Effector memory CD8-positive, alpha-beta T cell (primary cell): ENCODE data around the gene SAMD4A.
A peak's percentile ranks its signal among the peaks of the same experiment; 100 is the strongest.

Experiments used
- ATAC-seq: fragments of 150-1000 bp; cut with Tn5 transposase; replicated peaks from 2 replicates; pipeline ENCODE4 v1.10.0; 2021; ENCODE audit warnings: mild to moderate bottlenecking, moderate library complexity
- DNase-seq, 3 experiments: peaks; one replicate each; pipeline ENCODE4 v3.0.0; 2021
- H3K27ac Mint-ChIP-seq, 2 donors: one replicate each; pipeline ENCODE4 v1.8.0; 2022; ENCODE audit warnings: mild to moderate bottlenecking in 2 of 2, mixed read lengths in 2 of 2, moderate library complexity in 2 of 2
- H3K27me3 Mint-ChIP-seq, 2 donors: one replicate each; pipeline ENCODE4 v1.8.0; 2022; ENCODE audit warnings: mixed read lengths in 2 of 2
- H3K36me3 Mint-ChIP-seq: one replicate; pipeline ENCODE4 v1.8.0; 2022; ENCODE audit warnings: mild to moderate bottlenecking, moderate library complexity, mixed read lengths; ENCODE audit not compliant: insufficient read depth
- H3K4me1 Mint-ChIP-seq, 2 donors: one replicate each; pipeline ENCODE4 v1.8.0; 2022; ENCODE audit warnings: low read depth in 2 of 2, mixed read lengths in 2 of 2
- H3K4me3 Mint-ChIP-seq, 2 donors: one replicate each; pipeline ENCODE4 v1.8.0; 2022; ENCODE audit warnings: mild to moderate bottlenecking in 2 of 2, mixed read lengths in 2 of 2, moderate library complexity in 2 of 2
- H3K9me3 Mint-ChIP-seq, 2 donors: one replicate each; pipeline ENCODE4 v1.8.0; 2022; ENCODE audit warnings: mixed read lengths in 2 of 2

Gene SAMD4A

DNA sequence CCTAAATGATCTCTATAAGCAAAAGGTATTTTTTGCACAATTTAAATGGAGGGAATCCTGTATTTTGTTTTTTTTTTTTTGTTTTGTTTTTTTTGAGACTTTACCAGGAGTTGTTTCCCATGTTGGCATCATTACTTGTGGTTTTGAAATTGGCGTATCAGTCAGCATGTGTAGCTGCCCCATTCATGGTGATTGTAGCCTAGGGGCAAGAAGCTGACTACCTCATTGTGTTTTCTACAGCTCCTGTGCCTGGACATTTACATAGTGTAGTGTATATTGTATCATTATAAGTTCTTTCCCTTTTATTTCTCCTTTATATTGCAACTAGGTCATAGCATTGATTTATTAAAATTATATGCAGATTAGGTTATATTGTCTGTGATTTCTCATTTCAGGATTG, 24.5 kb downstream of the SAMD4A start:
- H3K9me3 Mint-ChIP-seq = no peaks in the 10 kb centered on the region
- H3K27me3 Mint-ChIP-seq = peaks cover 90 to 93% of the 10 kb centered on the region in 2 donors
- no peak overlapping the region for H3K27ac Mint-ChIP-seq
- H3K36me3 Mint-ChIP-seq = no peaks in the 10 kb centered on the region
- ATAC-seq (no peak), DNase-seq (no peak)
- no peak overlapping the region for H3K4me3 Mint-ChIP-seq
- H3K4me1 Mint-ChIP-seq = no peaks in the 10 kb centered on the region

DNA sequence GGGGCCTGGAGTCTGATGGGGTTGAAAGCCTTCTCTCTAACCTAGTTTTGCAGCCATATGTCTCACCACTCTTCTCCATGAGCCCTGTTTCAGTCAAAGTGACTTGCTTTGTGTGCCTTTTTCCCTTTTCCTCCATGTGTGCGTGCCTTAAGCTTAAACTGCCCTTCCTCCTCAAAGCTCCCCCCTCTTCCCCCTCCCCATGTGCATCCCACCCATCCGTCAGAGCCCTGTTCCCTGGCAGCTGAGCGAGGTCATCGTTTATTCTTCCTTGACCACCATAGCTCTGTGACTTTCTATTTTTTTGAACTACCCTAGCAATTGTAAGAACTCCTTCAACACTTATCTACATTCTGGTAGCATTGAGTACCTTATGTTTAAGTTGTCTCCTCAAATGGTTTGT, 24.9 kb downstream of the SAMD4A start:
- ATAC-seq (no peak), DNase-seq (no peak)
- no peaks in the 10 kb centered on the region for H3K36me3 Mint-ChIP-seq
- H3K4me3 Mint-ChIP-seq = no peak overlapping the region
- peaks cover 90 to 93% of the 10 kb centered on the region in 2 donors for H3K27me3 Mint-ChIP-seq
- no peaks in the 10 kb centered on the region for H3K4me1 Mint-ChIP-seq
- H3K27ac Mint-ChIP-seq = no peak overlapping the region
- H3K9me3 Mint-ChIP-seq = no peaks in the 10 kb centered on the region

DNA sequence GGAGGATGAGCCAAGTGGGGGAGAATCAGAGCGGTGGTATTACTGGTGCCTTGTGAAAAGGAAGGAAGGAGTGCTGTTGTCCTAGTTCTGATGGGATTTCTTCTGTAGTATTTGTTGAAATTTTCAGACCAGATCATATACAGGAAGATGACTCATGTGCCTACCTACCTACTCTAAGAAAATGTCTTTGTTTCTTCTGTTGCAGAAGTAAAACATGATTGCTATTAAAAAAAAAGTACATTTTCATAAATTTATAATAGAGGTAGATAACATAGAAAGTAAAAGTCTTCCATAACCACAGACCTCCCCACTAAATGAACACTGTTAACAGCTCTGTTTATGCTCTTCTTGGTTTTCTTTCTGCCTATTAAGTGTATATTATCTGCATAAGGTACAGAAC, 26.9 kb downstream of the SAMD4A start:
- ATAC-seq = no peak
- Mint-ChIP-seq H3K27ac (peak overlapping the region in 1 of 2 donors; percentile 38), H3K9me3 (no peaks in the 10 kb centered on the region), H3K27me3 (peaks cover 81 to 89% of the 10 kb centered on the region in 2 donors), H3K4me3 (no peak overlapping the region), H3K36me3 (no peaks in the 10 kb centered on the region), H3K4me1 (no peaks in the 10 kb centered on the region)
- no peak for DNase-seq

DNA sequence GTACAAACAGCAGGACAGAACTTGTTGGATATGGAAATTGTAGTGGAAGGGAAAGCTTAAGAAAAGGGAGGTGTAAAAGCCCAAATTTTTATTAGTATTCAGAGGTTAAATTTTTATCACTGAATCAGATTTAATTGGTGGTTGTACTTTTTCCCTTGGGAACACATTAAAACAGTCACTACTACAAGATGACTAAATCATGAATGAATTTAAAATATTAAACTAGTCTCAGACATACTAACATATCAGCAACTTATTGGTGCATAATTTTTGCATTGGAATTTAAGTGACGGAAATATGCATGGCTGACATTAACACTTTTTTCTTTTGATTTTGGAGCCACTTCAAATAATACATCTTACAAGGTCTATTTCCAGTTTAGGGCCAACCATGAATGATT, 27.6 kb downstream of the SAMD4A start:
- DNase-seq (no peak), ATAC-seq (no peak)
- Mint-ChIP-seq H3K27ac (peak overlapping the region in 1 of 2 donors; percentile 38), H3K27me3 (peaks cover 81 to 90% of the 10 kb centered on the region in 2 donors), H3K9me3 (no peaks in the 10 kb centered on the region), H3K4me3 (no peak overlapping the region), H3K4me1 (no peaks in the 10 kb centered on the region), H3K36me3 (no peaks in the 10 kb centered on the region)

DNA sequence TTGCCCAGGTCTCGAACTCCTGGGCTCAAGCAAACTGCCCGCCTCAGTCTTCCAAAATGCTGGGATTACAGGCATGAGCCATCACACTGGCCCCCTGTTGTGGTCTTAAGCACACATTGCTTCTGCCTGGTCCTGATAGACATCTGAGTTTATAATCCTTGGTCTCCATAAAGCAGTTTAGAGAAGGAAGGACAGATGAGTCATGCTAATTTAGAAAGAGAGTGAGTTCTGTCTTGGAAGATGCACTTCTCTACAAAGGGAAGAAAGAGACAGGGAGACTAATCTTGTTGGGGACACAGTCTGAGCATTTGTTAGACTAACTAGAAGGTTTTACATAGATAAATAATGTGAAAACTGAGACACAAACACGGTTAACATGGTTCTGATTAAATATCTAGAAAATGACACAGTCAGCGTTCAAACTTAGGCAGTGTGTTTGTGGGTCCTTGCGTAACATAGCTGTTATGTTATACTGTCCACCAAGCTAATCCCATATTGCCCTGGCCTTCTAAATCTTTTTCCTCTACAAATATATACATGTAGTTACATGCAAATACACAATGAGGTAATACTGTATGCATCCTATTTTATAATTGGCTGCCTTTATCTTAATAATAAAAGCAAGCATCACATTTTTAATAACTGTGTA, 31.0 kb downstream of the SAMD4A start:
- ATAC-seq (no peak), DNase-seq (no peak)
- H3K36me3 Mint-ChIP-seq = no peaks in the 10 kb centered on the region
- H3K27ac Mint-ChIP-seq = no peak overlapping the region
- no peaks in the 10 kb centered on the region for H3K4me1 Mint-ChIP-seq
- H3K27me3 Mint-ChIP-seq = peaks cover 70 to 82% of the 10 kb centered on the region in 2 donors
- H3K9me3 Mint-ChIP-seq = no peaks in the 10 kb centered on the region
- no peak overlapping the region for H3K4me3 Mint-ChIP-seq

- Mint-ChIP-seq H3K9me3 (no peaks in the 10 kb centered on the region), H3K27ac (no peak overlapping the region), H3K4me1 (no peaks in the 10 kb centered on the region), H3K4me3 (no peak overlapping the region), H3K36me3 (no peaks in the 10 kb centered on the region), H3K27me3 (peaks cover 55 to 62% of the 10 kb centered on the region in 2 donors)
- no peak for ATAC-seq
- no peak for DNase-seq
These were observed 33.2 kb downstream of the SAMD4A start for GRCh38 chr14:54599966-54600716.

GRCh38 chr14:54600717-54601109, 33.8 kb downstream of the SAMD4A start:
- H3K4me1 Mint-ChIP-seq = no peaks in the 10 kb centered on the region
- H3K4me3 Mint-ChIP-seq = no peak overlapping the region
- H3K27me3 Mint-ChIP-seq = peaks cover 52 to 57% of the 10 kb centered on the region in 2 donors
- H3K27ac Mint-ChIP-seq = no peak overlapping the region
- H3K9me3 Mint-ChIP-seq = no peaks in the 10 kb centered on the region
- no peaks in the 10 kb centered on the region for H3K36me3 Mint-ChIP-seq
- ATAC-seq (no peak), DNase-seq (no peak)

DNA sequence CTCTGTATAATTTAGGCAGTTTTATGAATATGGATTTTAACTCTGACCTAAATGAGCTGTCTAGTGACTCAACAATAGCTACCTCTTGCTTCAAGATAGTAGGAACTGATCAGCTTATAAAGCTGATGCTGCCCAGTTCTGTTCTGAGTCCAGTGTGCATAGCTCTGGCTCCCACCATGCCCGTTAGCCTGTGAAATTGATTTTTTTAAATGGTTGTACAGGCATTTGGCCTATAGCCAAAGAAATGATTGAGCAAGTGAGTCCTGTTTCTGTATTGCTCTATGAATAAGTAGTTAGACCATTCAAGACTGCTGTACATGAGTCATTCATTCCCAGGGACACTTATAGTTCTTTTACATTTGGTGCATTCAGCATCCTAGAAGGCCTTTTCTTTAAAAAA, 36.4 kb downstream of the SAMD4A start:
- H3K4me1 Mint-ChIP-seq = no peaks in the 10 kb centered on the region
- ATAC-seq (no peak), DNase-seq (no peak)
- H3K27ac Mint-ChIP-seq = no peak overlapping the region
- peaks cover 3% of the 10 kb centered on the region for H3K36me3 Mint-ChIP-seq
- H3K9me3 Mint-ChIP-seq = no peaks in the 10 kb centered on the region
- H3K4me3 Mint-ChIP-seq = no peak overlapping the region
- peaks cover 46 to 51% of the 10 kb centered on the region in 2 donors for H3K27me3 Mint-ChIP-seq

GRCh38 chr14:54606178-54606577, 39.2 kb downstream of the SAMD4A start:
- Mint-ChIP-seq H3K36me3 (peaks cover 3% of the 10 kb centered on the region), H3K27me3 (peaks cover 35 to 37% of the 10 kb centered on the region in 2 donors), H3K9me3 (no peaks in the 10 kb centered on the region), H3K4me3 (no peak overlapping the region), H3K27ac (no peak overlapping the region), H3K4me1 (no peaks in the 10 kb centered on the region)
- ATAC-seq = peak; percentile 84
- peak in 2 of 3 experiments; percentile 3 to 11 for DNase-seq

GRCh38 chr14:54606631-54607133, 39.8 kb downstream of the SAMD4A start:
- Mint-ChIP-seq H3K4me1 (no peaks in the 10 kb centered on the region), H3K27me3 (peaks cover 30 to 32% of the 10 kb centered on the region in 2 donors), H3K27ac (peak overlapping the region in 1 of 2 donors; percentile 6), H3K9me3 (no peaks in the 10 kb centered on the region), H3K36me3 (peaks cover 3% of the 10 kb centered on the region), H3K4me3 (no peak overlapping the region)
- no peak for ATAC-seq
- no peak for DNase-seq

DNA sequence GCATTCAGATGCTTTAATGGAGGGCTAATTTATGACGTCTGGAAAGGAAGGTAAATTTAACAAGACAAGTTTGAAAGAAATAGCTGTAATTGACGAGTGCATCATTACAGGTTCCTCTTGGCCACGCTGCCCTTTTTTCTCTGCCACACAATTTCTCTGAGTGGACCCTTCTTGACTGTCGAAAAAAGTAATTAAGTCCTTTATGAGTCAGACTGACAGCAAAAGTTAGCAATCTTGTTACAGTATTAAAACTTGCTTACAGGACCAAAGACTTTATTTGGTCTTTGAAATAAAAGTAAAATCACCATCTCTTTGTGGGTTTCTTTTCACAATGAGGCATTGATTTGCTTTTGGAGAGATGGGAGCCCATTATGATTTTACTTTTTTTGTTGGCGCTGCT, 42.6 kb downstream of the SAMD4A start:
- no peaks in the 10 kb centered on the region for H3K9me3 Mint-ChIP-seq
- DNase-seq = no peak
- no peaks in the 10 kb centered on the region for H3K4me1 Mint-ChIP-seq
- H3K27me3 Mint-ChIP-seq = peaks cover 21 to 40% of the 10 kb centered on the region in 2 donors
- H3K27ac Mint-ChIP-seq = no peak overlapping the region
- no peak for ATAC-seq
- no peak overlapping the region for H3K4me3 Mint-ChIP-seq
- peaks cover 3% of the 10 kb centered on the region for H3K36me3 Mint-ChIP-seq

- no peak for ATAC-seq
- no peaks in the 10 kb centered on the region for H3K4me1 Mint-ChIP-seq
- peaks cover 21 to 40% of the 10 kb centered on the region in 2 donors for H3K27me3 Mint-ChIP-seq
- no peak overlapping the region for H3K4me3 Mint-ChIP-seq
- DNase-seq = no peak
- H3K27ac Mint-ChIP-seq = no peak overlapping the region
- no peaks in the 10 kb centered on the region for H3K9me3 Mint-ChIP-seq
- H3K36me3 Mint-ChIP-seq = peaks cover 3% of the 10 kb centered on the region
These were observed 43.4 kb downstream of the SAMD4A start for GRCh38 chr14:54610051-54610977.

GRCh38 chr14:54614296-54614695, 47.4 kb downstream of the SAMD4A start:
- H3K27me3 Mint-ChIP-seq = peaks cover 8 to 15% of the 10 kb centered on the region in 2 donors
- DNase-seq (no peak), ATAC-seq (no peak)
- H3K9me3 Mint-ChIP-seq = no peaks in the 10 kb centered on the region
- H3K4me3 Mint-ChIP-seq = no peak overlapping the region
- H3K36me3 Mint-ChIP-seq = no peaks in the 10 kb centered on the region
- H3K4me1 Mint-ChIP-seq = no peaks in the 10 kb centered on the region
- no peak overlapping the region for H3K27ac Mint-ChIP-seq
